Measurements from ENCODE around the gene DSG3. TPM values are rescaled to one million over a fixed set of nuclear protein-coding genes. Genes with fewer than 3 reads are reported as not detected.

The DSG3 gene
- total and polyA plus RNA-seq, 2 of the 8 experiments (the other 6 are each of a cell fraction or from before 2014, with no cell fraction given), result 0.03 to 0.07 TPM

GRCh38 chr18:31430554-31430953 is 17.0 kb upstream of the DSG3 start (continued):
- TF ChIP-seq ZNF274 (IDR thresholded peaks at IDR 0.05; ENCODE audit: borderline replicate concordance, extremely low read depth, low read length), result no peak
- TF ChIP-seq CREB1 (IDR thresholded peaks at IDR 0.05), result no peak

Measured in H1 (cell line).